HL-60 (cell line): ENCODE measurements around the gene ADAMTS17.

ENCODE experiments used
- DNase-seq, 2 experiments: peaks; one replicate each; pipeline ENCODE4 v3.0.0-alpha.2; 2010 to 2020; ENCODE audit warnings: low read depth in 1 of 2, low spot score in 1 of 2
- H3K27ac ChIP-seq: fragments of 250-450 bp; sonication (Bioruptor Pico); replicated peaks from 2 replicates; pipeline ENCODE4 v1.5.1; 2020; ENCODE audit warnings: mild to moderate bottlenecking, moderate library complexity
- H3K27me3 ChIP-seq: fragments of 250-450 bp; sonication (Bioruptor Pico); 2 replicates; pipeline ENCODE4 v1.5.1; 2021; ENCODE audit warnings: mild to moderate bottlenecking, moderate library complexity; ENCODE audit not compliant: insufficient read depth, poor library complexity, severe bottlenecking
- H3K4me3 ChIP-seq: replicated peaks from 2 replicates; pipeline ENCODE4 v1.5.1; 2011; ENCODE audit warnings: mild to moderate bottlenecking, control low read depth, low read length; ENCODE audit not compliant: insufficient read depth
- CTCF ChIP-seq: IDR thresholded peaks from one replicate; pipeline ENCODE4 v1.5.1; 2011; ENCODE audit warnings: low read length, control low read depth, inconsistent platforms; ENCODE audit not compliant: insufficient read depth
- GABPA ChIP-seq: IDR thresholded peaks from 2 replicates; pipeline ENCODE4 v1.6.1; 2012; ENCODE audit warnings: low read depth
- POLR2AphosphoS5 ChIP-seq: IDR thresholded peaks from 2 replicates; pipeline ENCODE4 v1.6.1; 2012; ENCODE audit warnings: low read depth
- SPI1 ChIP-seq: IDR thresholded peaks from 2 replicates; pipeline ENCODE4 v1.6.1; 2012; ENCODE audit warnings: low read depth, mild to moderate bottlenecking, borderline replicate concordance
- TF ChIP-seq, protein P1 (sequence below): IDR thresholded peaks from 2 replicates; pipeline ENCODE4 v1.6.1; 2012; ENCODE audit warnings: low read depth; ENCODE audit not compliant: insufficient replicate concordance

The ADAMTS17 gene

DNA sequence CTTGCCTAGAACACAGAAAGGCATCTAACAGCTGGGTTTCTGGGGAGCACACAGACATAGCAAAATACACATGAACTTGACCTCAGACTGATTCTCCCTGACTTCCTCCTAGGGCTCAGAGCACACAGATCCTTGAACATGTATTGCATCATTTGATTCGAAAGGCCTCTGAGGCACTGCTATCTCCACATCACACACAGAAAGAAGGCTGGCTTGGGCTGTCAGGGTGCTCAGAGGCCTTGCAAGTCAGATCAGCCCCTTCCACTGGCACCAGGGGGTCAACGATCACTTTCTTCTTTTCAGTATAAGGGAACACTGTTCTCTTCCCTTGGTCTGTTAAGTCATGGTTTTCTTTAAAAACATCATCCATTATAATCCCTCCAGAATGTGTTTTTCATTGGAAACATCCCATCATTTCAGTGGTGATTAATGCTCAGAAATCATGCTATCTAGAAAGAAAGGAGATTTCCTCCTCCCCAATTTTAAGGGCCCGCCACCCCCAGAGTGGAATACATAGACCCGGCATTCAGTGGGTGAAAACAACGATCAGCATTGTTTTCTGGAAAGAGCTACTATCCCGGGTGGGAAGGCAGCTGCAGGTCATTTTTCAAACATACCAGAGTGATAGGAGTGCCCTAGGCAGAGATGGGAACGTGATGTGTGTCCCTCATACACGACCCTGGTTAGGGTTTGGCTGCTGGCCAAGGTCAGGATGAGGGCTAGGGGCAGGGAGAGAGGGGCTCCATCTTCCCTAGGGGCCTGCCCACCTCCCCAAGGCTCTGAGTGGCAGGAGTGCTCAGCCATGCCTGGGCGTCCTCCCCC is 355.3 kb downstream of the ADAMTS17 start:
- peak; percentile 58 to 61 for DNase-seq
- Histone ChIP-seq H3K27ac (no peak overlapping the region), H3K27me3 (peaks cover 2% of the 10 kb centered on the region), H3K4me3 (no peak overlapping the region)
- TF ChIP-seq, protein P1, sequence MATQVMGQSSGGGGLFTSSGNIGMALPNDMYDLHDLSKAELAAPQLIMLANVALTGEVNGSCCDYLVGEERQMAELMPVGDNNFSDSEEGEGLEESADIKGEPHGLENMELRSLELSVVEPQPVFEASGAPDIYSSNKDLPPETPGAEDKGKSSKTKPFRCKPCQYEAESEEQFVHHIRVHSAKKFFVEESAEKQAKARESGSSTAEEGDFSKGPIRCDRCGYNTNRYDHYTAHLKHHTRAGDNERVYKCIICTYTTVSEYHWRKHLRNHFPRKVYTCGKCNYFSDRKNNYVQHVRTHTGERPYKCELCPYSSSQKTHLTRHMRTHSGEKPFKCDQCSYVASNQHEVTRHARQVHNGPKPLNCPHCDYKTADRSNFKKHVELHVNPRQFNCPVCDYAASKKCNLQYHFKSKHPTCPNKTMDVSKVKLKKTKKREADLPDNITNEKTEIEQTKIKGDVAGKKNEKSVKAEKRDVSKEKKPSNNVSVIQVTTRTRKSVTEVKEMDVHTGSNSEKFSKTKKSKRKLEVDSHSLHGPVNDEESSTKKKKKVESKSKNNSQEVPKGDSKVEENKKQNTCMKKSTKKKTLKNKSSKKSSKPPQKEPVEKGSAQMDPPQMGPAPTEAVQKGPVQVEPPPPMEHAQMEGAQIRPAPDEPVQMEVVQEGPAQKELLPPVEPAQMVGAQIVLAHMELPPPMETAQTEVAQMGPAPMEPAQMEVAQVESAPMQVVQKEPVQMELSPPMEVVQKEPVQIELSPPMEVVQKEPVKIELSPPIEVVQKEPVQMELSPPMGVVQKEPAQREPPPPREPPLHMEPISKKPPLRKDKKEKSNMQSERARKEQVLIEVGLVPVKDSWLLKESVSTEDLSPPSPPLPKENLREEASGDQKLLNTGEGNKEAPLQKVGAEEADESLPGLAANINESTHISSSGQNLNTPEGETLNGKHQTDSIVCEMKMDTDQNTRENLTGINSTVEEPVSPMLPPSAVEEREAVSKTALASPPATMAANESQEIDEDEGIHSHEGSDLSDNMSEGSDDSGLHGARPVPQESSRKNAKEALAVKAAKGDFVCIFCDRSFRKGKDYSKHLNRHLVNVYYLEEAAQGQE: no peak
- no peak for TF ChIP-seq POLR2AphosphoS5
- TF ChIP-seq CTCF: no peak
- no peak for TF ChIP-seq GABPA
- TF ChIP-seq SPI1: peak; percentile 70; the same call in 1 of the 2 replicates

DNA sequence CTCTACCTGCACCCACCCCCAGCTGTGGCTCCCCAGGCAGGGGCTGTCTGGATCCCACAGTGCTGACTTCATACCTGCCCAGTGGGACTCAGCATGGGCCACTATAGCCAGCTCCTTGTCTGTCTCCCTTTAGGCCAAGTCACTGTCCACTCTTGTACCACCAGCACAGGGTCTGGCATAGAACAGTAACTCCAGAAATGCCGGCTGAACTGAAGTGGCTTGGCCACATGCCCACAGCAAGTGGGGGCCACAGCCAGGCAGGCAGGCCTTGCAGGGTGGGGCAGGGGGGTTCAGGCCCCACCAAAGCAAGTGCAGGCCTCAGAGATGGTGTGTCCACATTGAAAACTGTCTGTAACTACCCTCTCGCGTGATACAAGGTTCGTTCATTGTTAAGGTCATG is 355.9 kb downstream of the ADAMTS17 start:
- no peak for DNase-seq
- no peak for TF ChIP-seq CTCF
- no peak for TF ChIP-seq GABPA
- TF ChIP-seq, protein P1: no peak
- TF ChIP-seq POLR2AphosphoS5: no peak
- no peak for TF ChIP-seq SPI1
- H3K27me3 ChIP-seq: peaks cover 2% of the 10 kb centered on the region
- H3K4me3 ChIP-seq: no peak overlapping the region
- H3K27ac ChIP-seq: no peak overlapping the region

DNA sequence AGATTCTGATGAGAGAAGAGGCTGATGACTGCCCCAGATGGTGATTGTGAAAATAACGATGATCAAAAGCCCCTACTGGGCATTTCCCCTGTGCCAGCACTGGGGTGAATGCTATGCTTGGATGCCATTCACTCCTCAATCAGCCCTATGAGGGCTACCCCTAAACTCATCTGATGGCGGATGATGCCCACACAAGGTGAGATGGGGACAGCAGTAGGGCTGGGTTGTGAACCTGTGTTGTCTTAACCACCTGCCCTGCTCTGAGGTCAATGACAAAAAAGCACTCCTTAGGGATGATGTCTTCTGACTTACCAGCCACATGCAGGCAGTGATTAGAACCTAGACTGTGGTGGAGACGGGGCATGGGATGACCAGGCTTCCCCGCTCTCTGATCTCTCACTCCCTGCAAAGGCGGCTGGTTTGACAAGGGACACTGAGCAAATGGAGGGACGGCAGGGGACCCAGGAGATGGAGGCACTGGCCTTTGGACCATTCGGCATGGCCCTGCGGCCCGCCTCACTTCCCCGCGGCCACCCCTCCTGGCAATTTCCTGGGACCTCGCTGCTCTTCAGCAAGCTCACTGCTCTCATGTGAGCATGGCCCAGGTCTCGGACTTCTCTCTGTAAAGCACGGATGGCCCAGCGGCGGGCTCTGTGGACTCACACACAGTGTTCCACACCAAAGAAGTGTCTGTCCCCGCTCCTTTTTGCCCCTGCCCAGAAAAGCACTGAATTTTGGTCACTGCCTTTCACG is 357.1 kb downstream of the ADAMTS17 start:
- no peak for TF ChIP-seq CTCF
- no peak for TF ChIP-seq GABPA
- TF ChIP-seq POLR2AphosphoS5: no peak
- TF ChIP-seq, protein P1: no peak
- no peak for DNase-seq
- no peak overlapping the region for H3K4me3 ChIP-seq
- H3K27me3 ChIP-seq: peaks cover 2% of the 10 kb centered on the region
- H3K27ac ChIP-seq: no peak overlapping the region
